IMR-90 (cell line): ENCODE data around the gene CACNA2D3. TPM values are rescaled to one million over a fixed set of nuclear protein-coding genes. Genes with fewer than 3 reads are reported as not detected.

Experiments
- ATAC-seq: fragments of 200-7000 bp; cut with Tn5 transposase; 2 replicates; pipeline ENCODE4 v1.9.1; 2020; ENCODE audit warnings: low read depth, mild to moderate bottlenecking, moderate library complexity
- BruUV-seq: library from RNA; stranded (reverse); fragments of 400-500 nt; replicated peaks from 2 replicates; lab custom pipeline; 2021; lab: Mats Ljungman, UMichigan
- CTCF ChIA-PET: fragments of 300-600 bp; formaldehyde crosslinking; extraction: SDS; loops from one replicate; lab custom pipeline; 2021; ENCODE audit warnings: antibody characterized with exemption; lab: Yijun Ruan, JAX
- POLR2A ChIA-PET: fragments of 300-600 bp; sonication (Branson Sonifier 250); formaldehyde crosslinking; loops from one replicate; lab custom pipeline; 2022; ENCODE audit warnings: antibody characterized with exemption; ENCODE audit not compliant: unreplicated experiment; lab: Charles Lee
- DNase-seq: peaks from one replicate; pipeline ENCODE4 v3.0.0; 2013
- H2AFZ ChIP-seq: replicated peaks from 2 replicates; pipeline ENCODE3; 2013; ENCODE audit warnings: low read length, mild to moderate bottlenecking; ENCODE audit not compliant: poor library complexity
- H2AK5ac ChIP-seq: 2 replicates; pipeline ENCODE4 v1.6.1; 2013; ENCODE audit warnings: low read depth, low read length, inconsistent platforms
- H2AK9ac ChIP-seq: replicated peaks from 2 replicates; pipeline ENCODE3; 2013; ENCODE audit warnings: mild to moderate bottlenecking, low read depth, low read length, moderate library complexity; ENCODE audit not compliant: poor library complexity
- H2BK120ac ChIP-seq: 2 replicates; pipeline ENCODE4 v1.6.1; 2013; ENCODE audit warnings: low read depth, low read length, inconsistent platforms
- H2BK15ac ChIP-seq: 3 replicates; pipeline ENCODE4 v1.6.1; 2013; ENCODE audit warnings: low read depth, low read length, inconsistent platforms
- H2BK20ac ChIP-seq: 2 replicates; pipeline ENCODE4 v1.6.1; 2013; ENCODE audit warnings: low read depth, mild to moderate bottlenecking, inconsistent platforms, low read length, moderate library complexity
- H2BK5ac ChIP-seq: 2 replicates; pipeline ENCODE4 v1.6.1; 2013; ENCODE audit warnings: mild to moderate bottlenecking, low read depth, low read length, inconsistent platforms; ENCODE audit not compliant: poor library complexity, severe bottlenecking
- H3K14ac ChIP-seq: replicated peaks from 2 replicates; pipeline ENCODE4 v1.6.1; 2013; ENCODE audit warnings: low read depth, low read length, inconsistent platforms
- H3K18ac ChIP-seq: 2 replicates; pipeline ENCODE4 v1.6.1; 2013; ENCODE audit warnings: low read depth, low read length, control low read depth
- H3K23ac ChIP-seq: 2 replicates; pipeline ENCODE4 v1.6.1; 2013; ENCODE audit warnings: low read depth, low read length, inconsistent platforms
- H3K27ac ChIP-seq: 2 replicates; pipeline ENCODE4 v1.5.1; 2013; ENCODE audit warnings: mild to moderate bottlenecking, control low read depth, low read length; ENCODE audit not compliant: insufficient read depth
- H3K27me3 ChIP-seq: 2 replicates; pipeline ENCODE4 v1.6.1; 2013; ENCODE audit warnings: low read length; ENCODE audit not compliant: control insufficient read depth, insufficient read depth
- H3K36me3 ChIP-seq: 2 replicates; pipeline ENCODE4 v1.6.1; 2013; ENCODE audit warnings: low read length, mixed read lengths; ENCODE audit not compliant: control insufficient read depth, insufficient read depth
- H3K4ac ChIP-seq: 2 replicates; pipeline ENCODE4 v1.6.1; 2013; ENCODE audit warnings: low read depth, low read length, inconsistent platforms
- H3K4me1 ChIP-seq: 2 replicates; pipeline ENCODE4 v1.6.1; 2013; ENCODE audit warnings: low read length, mixed read lengths; ENCODE audit not compliant: control insufficient read depth, insufficient read depth
- H3K4me2 ChIP-seq: 2 replicates; pipeline ENCODE4 v1.6.1; 2013; ENCODE audit warnings: low read depth, mild to moderate bottlenecking, control low read depth, low read length, moderate library complexity
- H3K4me3 ChIP-seq: 2 replicates; pipeline ENCODE4 v1.5.1; 2013; ENCODE audit warnings: low read depth, mild to moderate bottlenecking, control low read depth, low read length, moderate library complexity; ENCODE audit not compliant: insufficient read depth
- H3K56ac ChIP-seq: 2 replicates; pipeline ENCODE4 v1.6.1; 2013; ENCODE audit warnings: low read length, inconsistent platforms; ENCODE audit not compliant: insufficient read depth; ENCODE audit errors: extremely low read depth
- H3K79me1 ChIP-seq, 2 experiments: 2 replicates each; pipeline ENCODE4 v1.6.1; 2013; ENCODE audit warnings: low read length in 2 of 2, inconsistent platforms in 1 of 2, low read depth in 1 of 2
- H3K9ac ChIP-seq: 2 replicates; pipeline ENCODE4 v1.6.1; 2013; ENCODE audit warnings: low read depth, low read length, control low read depth
- H3K9me1 ChIP-seq: 2 replicates; pipeline ENCODE4 v1.6.1; 2013; ENCODE audit warnings: low read length, inconsistent platforms; ENCODE audit not compliant: insufficient read depth
- H3K9me3 ChIP-seq: 2 replicates; pipeline ENCODE4 v1.6.1; 2013; ENCODE audit warnings: low read length; ENCODE audit not compliant: control insufficient read depth, insufficient read depth
- H4K20me1 ChIP-seq: 2 replicates; pipeline ENCODE4 v1.6.1; 2013; ENCODE audit warnings: low read length, inconsistent platforms; ENCODE audit not compliant: insufficient read depth
- H4K5ac ChIP-seq: 2 replicates; pipeline ENCODE4 v1.6.1; 2013; ENCODE audit warnings: mild to moderate bottlenecking, low read depth, low read length, control low read depth
- H4K8ac ChIP-seq, 2 experiments: 2 replicates each; pipeline ENCODE4 v1.6.1; 2013; ENCODE audit warnings: low read depth in 2 of 2, low read length in 2 of 2, control low read depth in 1 of 2, inconsistent platforms in 1 of 2
- H4K91ac ChIP-seq: 2 replicates; pipeline ENCODE4 v1.6.1; 2013; ENCODE audit warnings: low read depth, low read length, inconsistent platforms; ENCODE audit not compliant: insufficient read depth
- CHD1 ChIP-seq: IDR thresholded peaks from 2 replicates; pipeline ENCODE4 v1.6.1; 2012; ENCODE audit warnings: low read depth, low read length, improper control_type of control experiment
- MAFK ChIP-seq: IDR thresholded peaks from 2 replicates; pipeline ENCODE4 v1.6.1; 2012; ENCODE audit warnings: low read depth, low read length, improper control_type of control experiment
- NFE2L2 ChIP-seq: fragments of 150-350 bp; IDR thresholded peaks from 2 replicates; pipeline ENCODE4 v1.6.1; 2016; ENCODE audit warnings: low read depth, mild to moderate bottlenecking, low read length
- POLR2A ChIP-seq: IDR thresholded peaks from 2 replicates; pipeline ENCODE4 v1.6.1; 2012; ENCODE audit warnings: mild to moderate bottlenecking, low read depth, low read length
- RAD21 ChIP-seq: IDR thresholded peaks from 2 replicates; pipeline ENCODE4 v1.6.1; 2012; ENCODE audit warnings: low read length, improper control_type of control experiment
- RCOR1 ChIP-seq: IDR thresholded peaks from 2 replicates; pipeline ENCODE4 v1.6.1; 2012; ENCODE audit warnings: mild to moderate bottlenecking, low read length, improper control_type of control experiment; ENCODE audit not compliant: insufficient replicate concordance
- RFX5 ChIP-seq: IDR thresholded peaks from 2 replicates; pipeline ENCODE4 v1.8.0; 2012; ENCODE audit warnings: low read depth, mild to moderate bottlenecking, low read length, moderate library complexity
- WGBS, 2 experiments: methylation state at CpG; one replicate each; pipeline versions ENCODE4 v1.1.5 to v1.1.7; 2013; ENCODE audit warnings: missing lambda C conversion rate in 2 of 2; ENCODE audit not compliant: insufficient read length in 1 of 2; ENCODE audit errors: extremely low coverage in 2 of 2; 5-methylcytosine and 5-hydroxymethylcytosine counted together
- dilution Hi-C: fragments of 300-500 bp; cut with HindIII; formaldehyde crosslinking; loops from one replicate; pipeline ENCODE4 v1.14.3; 2018; ENCODE audit warnings: low sequenced_read_pairs; ENCODE audit not compliant: unreplicated experiment
- in situ Hi-C: fragments of 300-500 bp; cut with MboI; formaldehyde crosslinking; loops from 3 replicates; pipeline ENCODE4 v1.14.3; 2019; ENCODE audit warnings: low sequenced_read_pairs, inconsistent platforms, mixed read lengths
- intact Hi-C: fragments of 100-400 bp; cut with micrococcal nuclease; formaldehyde crosslinking; loops from 2 replicates; pipeline ENCODE4 v1.10.0; 2022
- polyA plus RNA-seq, 3 experiments: library from polyadenylated mRNA; depleted of rRNA; stranded (reverse); fragments of >200 nt; gene quantifications; 2 replicates each; pipeline ENCODE4 v1.2.3, GENCODE V29; 2012; ENCODE audit warnings: low replicate concordance in 1 of 3
- total RNA-seq: library from RNA; depleted of rRNA; stranded (reverse); fragments of >200 nt; gene quantifications from 2 replicates; pipeline ENCODE4 v1.2.3, GENCODE V29; 2012
- TF ChIP-seq, protein P1 (sequence below): fragments of 150-350 bp; IDR thresholded peaks from 2 replicates; pipeline ENCODE4 v1.6.1; 2017; ENCODE audit warnings: mild to moderate bottlenecking, antibody characterized with exemption, low read length, low read depth
- TF ChIP-seq, protein P2 (sequence below): fragments of 150-350 bp; IDR thresholded peaks from 2 replicates; pipeline ENCODE4 v1.6.1; 2016; ENCODE audit warnings: low read depth, mild to moderate bottlenecking, low read length, moderate library complexity, borderline replicate concordance
- TF ChIP-seq, protein P3 (sequence below): conservative IDR thresholded peaks from 2 replicates; pipeline ENCODE4 v1.5.1; 2012; ENCODE audit warnings: mild to moderate bottlenecking, low read depth, low read length, improper control_type of control experiment

The CACNA2D3 gene
- total and polyA plus RNA-seq, 2 of the 4 experiments (the other 2 are of a cell fraction): 0.36 to 0.41 TPM

DNA sequence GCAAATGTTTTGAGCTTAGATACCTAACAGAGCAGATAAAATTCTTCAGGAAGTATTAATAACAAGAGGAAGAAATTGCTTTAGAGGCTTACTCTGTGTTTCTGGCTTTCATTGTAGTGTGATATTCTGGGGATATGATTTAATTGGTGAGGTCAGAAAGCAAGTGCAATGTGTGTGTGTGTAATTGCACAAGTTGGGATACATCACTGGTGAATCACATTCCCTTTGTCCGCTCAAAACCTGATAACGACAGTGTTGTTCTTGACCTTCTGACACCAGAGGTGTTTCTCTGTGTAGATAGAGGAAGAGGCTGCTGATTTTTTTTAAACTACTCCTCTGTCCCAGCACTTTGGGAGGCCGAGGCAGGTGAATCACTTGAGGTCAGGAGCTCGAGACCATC is 161.1 kb downstream of the CACNA2D3 start:
- no peak overlapping the region for H3K18ac ChIP-seq
- intact Hi-C loops: loop anchor here (1.0 kb wide), 1 partner anchor 42 kb away; no protein-coding TSS in a partner anchor
- in situ Hi-C loops: no loop called here
- WGBS, 2 experiments: no CpG with 5 or more reads among the region's 4 CpGs
- CTCF ChIA-PET: no interaction called here
- dilution Hi-C loops: no loop called here
- DNase-seq (no peak), ATAC-seq (no peak)
- H3K9me3 ChIP-seq: peaks cover 10% of the 10 kb centered on the region
- no peak overlapping the region for H2BK120ac ChIP-seq
- H4K91ac ChIP-seq: no peak overlapping the region
- no peak overlapping the region for H3K14ac ChIP-seq
- H2AK5ac ChIP-seq: no peak overlapping the region
- H4K20me1 ChIP-seq: no peaks in the 10 kb centered on the region
- no peaks in the 10 kb centered on the region for H3K9me1 ChIP-seq
- no peak overlapping the region for H2AFZ ChIP-seq
- H3K36me3 ChIP-seq: no peaks in the 10 kb centered on the region
- no peak overlapping the region for H3K4ac ChIP-seq
- no TSS peak for BruUV-seq
- no peak overlapping the region for H4K8ac ChIP-seq
- H3K79me1 ChIP-seq: no peaks in the 10 kb centered on the region
- no peaks in the 10 kb centered on the region for H3K27me3 ChIP-seq
- no peak overlapping the region for H3K23ac ChIP-seq
- no peak overlapping the region for H2AK9ac ChIP-seq
- H3K4me1 ChIP-seq: no peaks in the 10 kb centered on the region
- H3K27ac ChIP-seq: no peak overlapping the region
- POLR2A ChIA-PET: no interaction called here
- H3K4me3 ChIP-seq: no peak overlapping the region
- no peak overlapping the region for H2BK20ac ChIP-seq
- H3K4me2 ChIP-seq: no peak overlapping the region
- no peak overlapping the region for H2BK15ac ChIP-seq
- H4K5ac ChIP-seq: no peak overlapping the region
- TF ChIP-seq RFX5 (no peak), CHD1 (no peak), RAD21 (no peak), MAFK (no peak), POLR2A (no peak), NFE2L2 (no peak), RCOR1 (no peak)
- TF ChIP-seq, protein P1, sequence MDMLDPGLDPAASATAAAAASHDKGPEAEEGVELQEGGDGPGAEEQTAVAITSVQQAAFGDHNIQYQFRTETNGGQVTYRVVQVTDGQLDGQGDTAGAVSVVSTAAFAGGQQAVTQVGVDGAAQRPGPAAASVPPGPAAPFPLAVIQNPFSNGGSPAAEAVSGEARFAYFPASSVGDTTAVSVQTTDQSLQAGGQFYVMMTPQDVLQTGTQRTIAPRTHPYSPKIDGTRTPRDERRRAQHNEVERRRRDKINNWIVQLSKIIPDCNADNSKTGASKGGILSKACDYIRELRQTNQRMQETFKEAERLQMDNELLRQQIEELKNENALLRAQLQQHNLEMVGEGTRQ: no peak
- TF ChIP-seq, protein P2, sequence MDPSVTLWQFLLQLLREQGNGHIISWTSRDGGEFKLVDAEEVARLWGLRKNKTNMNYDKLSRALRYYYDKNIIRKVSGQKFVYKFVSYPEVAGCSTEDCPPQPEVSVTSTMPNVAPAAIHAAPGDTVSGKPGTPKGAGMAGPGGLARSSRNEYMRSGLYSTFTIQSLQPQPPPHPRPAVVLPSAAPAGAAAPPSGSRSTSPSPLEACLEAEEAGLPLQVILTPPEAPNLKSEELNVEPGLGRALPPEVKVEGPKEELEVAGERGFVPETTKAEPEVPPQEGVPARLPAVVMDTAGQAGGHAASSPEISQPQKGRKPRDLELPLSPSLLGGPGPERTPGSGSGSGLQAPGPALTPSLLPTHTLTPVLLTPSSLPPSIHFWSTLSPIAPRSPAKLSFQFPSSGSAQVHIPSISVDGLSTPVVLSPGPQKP: no peak
- TF ChIP-seq, protein P3, sequence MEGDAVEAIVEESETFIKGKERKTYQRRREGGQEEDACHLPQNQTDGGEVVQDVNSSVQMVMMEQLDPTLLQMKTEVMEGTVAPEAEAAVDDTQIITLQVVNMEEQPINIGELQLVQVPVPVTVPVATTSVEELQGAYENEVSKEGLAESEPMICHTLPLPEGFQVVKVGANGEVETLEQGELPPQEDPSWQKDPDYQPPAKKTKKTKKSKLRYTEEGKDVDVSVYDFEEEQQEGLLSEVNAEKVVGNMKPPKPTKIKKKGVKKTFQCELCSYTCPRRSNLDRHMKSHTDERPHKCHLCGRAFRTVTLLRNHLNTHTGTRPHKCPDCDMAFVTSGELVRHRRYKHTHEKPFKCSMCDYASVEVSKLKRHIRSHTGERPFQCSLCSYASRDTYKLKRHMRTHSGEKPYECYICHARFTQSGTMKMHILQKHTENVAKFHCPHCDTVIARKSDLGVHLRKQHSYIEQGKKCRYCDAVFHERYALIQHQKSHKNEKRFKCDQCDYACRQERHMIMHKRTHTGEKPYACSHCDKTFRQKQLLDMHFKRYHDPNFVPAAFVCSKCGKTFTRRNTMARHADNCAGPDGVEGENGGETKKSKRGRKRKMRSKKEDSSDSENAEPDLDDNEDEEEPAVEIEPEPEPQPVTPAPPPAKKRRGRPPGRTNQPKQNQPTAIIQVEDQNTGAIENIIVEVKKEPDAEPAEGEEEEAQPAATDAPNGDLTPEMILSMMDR: no peak
- H2BK5ac ChIP-seq: no peak overlapping the region
- H3K56ac ChIP-seq: no peak overlapping the region
- H3K9ac ChIP-seq: no peak overlapping the region
